Measurements from ENCODE around the gene AGPAT2.

The AGPAT2 gene

GRCh38 chr9:136686794-136687711 lies at the start of gene AGPAT2:
AGPAT2 (minus strand) TSS chr9:136687457; CDS start chr9:136687357, 100 bp downstream.
- DNase-seq (ENCODE audit: low spot score), result peak; percentile 54

GRCh38 chr9:136735812-136736480 lies 48.7 kb upstream of the AGPAT2 start:
- DNase-seq (ENCODE audit: low spot score), result no peak

- no peak for DNase-seq (ENCODE audit: low spot score)
Measured at GRCh38 chr9:136734837-136735496, 47.7 kb upstream of the AGPAT2 start.

- no peak for DNase-seq (ENCODE audit: low spot score)
Measured at GRCh38 chr9:136733611-136734010, 46.4 kb upstream of the AGPAT2 start.

- no peak for DNase-seq (ENCODE audit: low spot score)
Measured at GRCh38 chr9:136732444-136733178, 45.4 kb upstream of the AGPAT2 start.

- no peak for DNase-seq (ENCODE audit: low spot score)
Measured at GRCh38 chr9:136729926-136730325, 42.7 kb upstream of the AGPAT2 start.

GRCh38 chr9:136729144-136729543 lies 41.9 kb upstream of the AGPAT2 start:
- no peak for DNase-seq (ENCODE audit: low spot score)

GRCh38 chr9:136728548-136729123 lies 41.4 kb upstream of the AGPAT2 start:
- no peak for DNase-seq (ENCODE audit: low spot score)

GRCh38 chr9:136728080-136728547 lies 40.9 kb upstream of the AGPAT2 start:
- peak; percentile 93 for DNase-seq (ENCODE audit: low spot score)

- peak; percentile 61 for DNase-seq (ENCODE audit: low spot score)
Measured at GRCh38 chr9:136726631-136727191, 39.5 kb upstream of the AGPAT2 start.

- no peak for DNase-seq (ENCODE audit: low spot score)
Measured at GRCh38 chr9:136726118-136726517, 38.9 kb upstream of the AGPAT2 start.

- no peak for DNase-seq (ENCODE audit: low spot score)
Measured at GRCh38 chr9:136725612-136726011, 38.4 kb upstream of the AGPAT2 start.

- no peak for DNase-seq (ENCODE audit: low spot score)
Measured at GRCh38 chr9:136724772-136725171, 37.5 kb upstream of the AGPAT2 start.

- no peak for DNase-seq (ENCODE audit: low spot score)
Measured at GRCh38 chr9:136723989-136724388, 36.7 kb upstream of the AGPAT2 start.

GRCh38 chr9:136723362-136723976 lies 36.2 kb upstream of the AGPAT2 start:
- no peak for DNase-seq (ENCODE audit: low spot score)

- DNase-seq (ENCODE audit: low spot score), result no peak
Measured at GRCh38 chr9:136722969-136723356, 35.7 kb upstream of the AGPAT2 start.

GRCh38 chr9:136722093-136722968 lies 35.1 kb upstream of the AGPAT2 start:
- no peak for DNase-seq (ENCODE audit: low spot score)

GRCh38 chr9:136721339-136722092 lies 34.3 kb upstream of the AGPAT2 start:
- DNase-seq (ENCODE audit: low spot score), result no peak

- no peak for DNase-seq (ENCODE audit: low spot score)
Measured at GRCh38 chr9:136720898-136721338, 33.7 kb upstream of the AGPAT2 start.
